ENCODE results near the gene IFNA2. TPM values are rescaled to one million over a fixed set of nuclear protein-coding genes. Genes with fewer than 3 reads are reported as not detected.

IFNA2 gene
- total RNA-seq, 6 donors from 2014 or later = not detected

GRCh38 chr9:21428235-21428634 is 43.0 kb upstream of the IFNA2 start:
- ATAC-seq (ENCODE audit: low FRiP score in 2 of 2) = no peak
- Histone ChIP-seq H3K36me3 (no peaks in the 10 kb centered on the region), H3K27me3 (no peaks in the 10 kb centered on the region), H3K27ac (no peak overlapping the region), H3K4me1 (no peaks in the 10 kb centered on the region), H3K9me3 (no peaks in the 10 kb centered on the region), H3K4me3 (no peak overlapping the region)
- TF ChIP-seq CTCF (IDR thresholded peaks at IDR 0.05) (no peak), EP300 (IDR thresholded peaks at IDR 0.05) (no peak), POLR2A (IDR thresholded peaks at IDR 0.05) (no peak), POLR2AphosphoS5 (IDR thresholded peaks at IDR 0.05) (no peak)
- WGBS, 2 donors = 75 to 85% methylated on average over 1 of the region's 1 CpG
- no peak for DNase-seq

- no peak for DNase-seq
- Histone ChIP-seq H3K4me3 (no peak overlapping the region), H3K36me3 (no peaks in the 10 kb centered on the region), H3K9me3 (no peaks in the 10 kb centered on the region), H3K4me1 (no peaks in the 10 kb centered on the region), H3K27ac (no peak overlapping the region), H3K27me3 (no peaks in the 10 kb centered on the region)
- WGBS, 2 donors = 86 to 90% methylated on average over 5 of the region's 5 CpGs
- TF ChIP-seq EP300 (IDR thresholded peaks at IDR 0.05) = no peak
- no peak for TF ChIP-seq POLR2A (IDR thresholded peaks at IDR 0.05)
- TF ChIP-seq POLR2AphosphoS5 (IDR thresholded peaks at IDR 0.05) = no peak
- no peak for TF ChIP-seq CTCF (IDR thresholded peaks at IDR 0.05)
- no peak for ATAC-seq (ENCODE audit: low FRiP score in 2 of 2)
These were observed 30.5 kb upstream of the IFNA2 start for GRCh38 chr9:21415493-21416267.

- DNase-seq (no peak), ATAC-seq (ENCODE audit: low FRiP score in 2 of 2) (peak in 1 of 2 donors; percentile 26)
- 88 to 95% methylated on average over 2 of the region's 2 CpGs for WGBS, 2 donors
- Histone ChIP-seq H3K36me3 (no peaks in the 10 kb centered on the region), H3K4me1 (no peaks in the 10 kb centered on the region), H3K27me3 (no peaks in the 10 kb centered on the region), H3K27ac (no peak overlapping the region), H3K9me3 (no peaks in the 10 kb centered on the region), H3K4me3 (no peak overlapping the region)
- no peak for TF ChIP-seq POLR2A (IDR thresholded peaks at IDR 0.05)
- TF ChIP-seq CTCF (IDR thresholded peaks at IDR 0.05) = no peak
- no peak for TF ChIP-seq EP300 (IDR thresholded peaks at IDR 0.05)
- no peak for TF ChIP-seq POLR2AphosphoS5 (IDR thresholded peaks at IDR 0.05)
These were observed 29.2 kb upstream of the IFNA2 start for GRCh38 chr9:21414220-21414940.

- H3K36me3 ChIP-seq = no peaks in the 10 kb centered on the region
- no peak overlapping the region for H3K4me3 ChIP-seq
- H3K27ac ChIP-seq = no peak overlapping the region
- ATAC-seq (ENCODE audit: low FRiP score in 2 of 2) (peak in 1 of 2 donors; percentile 61), DNase-seq (no peak)
- TF ChIP-seq CTCF (IDR thresholded peaks at IDR 0.05) (peak in 2 of 6 experiments; percentile 17 to 23), POLR2A (IDR thresholded peaks at IDR 0.05) (no peak)
- 50 to 56% methylated on average over 5 of the region's 5 CpGs for WGBS, 2 donors
- H3K9me3 ChIP-seq = no peaks in the 10 kb centered on the region
- no peaks in the 10 kb centered on the region for H3K4me1 ChIP-seq
- H3K27me3 ChIP-seq = no peaks in the 10 kb centered on the region
These were observed 28.4 kb upstream of the IFNA2 start for GRCh38 chr9:21413624-21414023.

Measured in upper lobe of left lung (tissue), 6 donors.